ENCODE measurements around the gene PCK1.

PCK1 gene

DNA sequence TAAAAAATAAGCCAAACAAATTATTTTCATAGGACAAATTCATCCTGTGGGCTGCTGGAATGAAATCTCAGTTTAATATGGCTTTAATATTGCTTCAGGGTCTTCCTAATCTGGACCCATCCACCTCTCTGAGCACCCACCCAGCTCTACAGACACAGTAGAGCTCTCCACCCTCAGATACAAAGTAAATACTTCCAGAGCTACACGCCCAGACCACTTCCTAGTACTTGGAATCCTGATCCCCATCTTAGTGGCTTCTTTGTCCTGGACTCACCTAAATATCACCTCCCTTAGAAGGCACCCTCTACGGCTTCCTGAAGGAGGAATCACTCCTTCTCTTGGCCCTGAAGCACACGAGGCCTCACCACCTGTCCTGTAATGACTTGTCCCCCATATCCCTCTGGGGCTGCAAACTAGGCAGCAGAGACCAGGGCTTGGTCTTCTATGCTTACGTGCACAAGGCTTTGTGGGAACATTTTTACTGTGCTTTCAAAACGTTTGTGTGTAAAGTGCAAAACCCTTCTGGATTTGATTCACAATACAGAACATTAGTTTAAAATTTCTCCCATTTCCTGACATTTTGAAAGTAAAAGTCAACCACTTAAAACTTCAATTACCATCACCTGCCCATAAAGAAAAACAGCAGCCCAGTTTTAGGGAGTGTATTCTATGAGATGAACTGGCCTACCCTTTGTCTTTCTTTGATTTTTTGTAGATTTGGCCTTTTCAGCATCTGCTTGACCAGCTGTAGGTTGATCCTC lies 38.4 kb upstream of the PCK1 start:
- in situ Hi-C loops (cut with MboI; ENCODE audit: low sequenced_read_pairs, unreplicated experiment) = no loop called here
- TF ChIP-seq, protein P1, sequence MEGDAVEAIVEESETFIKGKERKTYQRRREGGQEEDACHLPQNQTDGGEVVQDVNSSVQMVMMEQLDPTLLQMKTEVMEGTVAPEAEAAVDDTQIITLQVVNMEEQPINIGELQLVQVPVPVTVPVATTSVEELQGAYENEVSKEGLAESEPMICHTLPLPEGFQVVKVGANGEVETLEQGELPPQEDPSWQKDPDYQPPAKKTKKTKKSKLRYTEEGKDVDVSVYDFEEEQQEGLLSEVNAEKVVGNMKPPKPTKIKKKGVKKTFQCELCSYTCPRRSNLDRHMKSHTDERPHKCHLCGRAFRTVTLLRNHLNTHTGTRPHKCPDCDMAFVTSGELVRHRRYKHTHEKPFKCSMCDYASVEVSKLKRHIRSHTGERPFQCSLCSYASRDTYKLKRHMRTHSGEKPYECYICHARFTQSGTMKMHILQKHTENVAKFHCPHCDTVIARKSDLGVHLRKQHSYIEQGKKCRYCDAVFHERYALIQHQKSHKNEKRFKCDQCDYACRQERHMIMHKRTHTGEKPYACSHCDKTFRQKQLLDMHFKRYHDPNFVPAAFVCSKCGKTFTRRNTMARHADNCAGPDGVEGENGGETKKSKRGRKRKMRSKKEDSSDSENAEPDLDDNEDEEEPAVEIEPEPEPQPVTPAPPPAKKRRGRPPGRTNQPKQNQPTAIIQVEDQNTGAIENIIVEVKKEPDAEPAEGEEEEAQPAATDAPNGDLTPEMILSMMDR (IDR thresholded peaks at IDR 0.05; ENCODE audit: borderline replicate concordance, control extremely low read depth, extremely low read depth, insufficient read depth, missing control alignments) = no peak
- no peak for DNase-seq (ENCODE audit: low spot score)

DNA sequence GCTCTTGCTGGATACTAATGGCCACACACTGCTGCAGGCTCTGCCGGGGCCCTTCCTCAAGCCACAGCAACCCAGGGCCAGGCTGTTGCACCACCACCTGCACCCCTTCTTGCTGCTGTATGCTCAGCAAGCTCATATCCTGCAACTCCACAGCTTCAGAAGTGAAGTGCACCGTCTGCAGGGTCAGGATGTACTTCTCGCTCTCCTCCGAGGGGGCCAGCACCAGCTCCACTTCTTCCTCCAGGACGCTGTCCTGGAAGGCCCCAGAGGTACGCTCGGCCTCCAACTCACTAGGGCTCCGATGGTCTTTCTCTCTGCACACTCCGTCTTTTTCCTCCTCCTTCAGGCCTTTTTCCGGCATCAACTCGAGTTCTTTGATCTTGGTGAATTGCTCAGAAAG lies 37.1 kb upstream of the PCK1 start:
- in situ Hi-C loops (cut with MboI; ENCODE audit: low sequenced_read_pairs, unreplicated experiment) = no loop called here
- DNase-seq (ENCODE audit: low spot score) = no peak
- TF ChIP-seq, protein P1 (IDR thresholded peaks at IDR 0.05; ENCODE audit: borderline replicate concordance, control extremely low read depth, extremely low read depth, insufficient read depth, missing control alignments) = no peak

DNA sequence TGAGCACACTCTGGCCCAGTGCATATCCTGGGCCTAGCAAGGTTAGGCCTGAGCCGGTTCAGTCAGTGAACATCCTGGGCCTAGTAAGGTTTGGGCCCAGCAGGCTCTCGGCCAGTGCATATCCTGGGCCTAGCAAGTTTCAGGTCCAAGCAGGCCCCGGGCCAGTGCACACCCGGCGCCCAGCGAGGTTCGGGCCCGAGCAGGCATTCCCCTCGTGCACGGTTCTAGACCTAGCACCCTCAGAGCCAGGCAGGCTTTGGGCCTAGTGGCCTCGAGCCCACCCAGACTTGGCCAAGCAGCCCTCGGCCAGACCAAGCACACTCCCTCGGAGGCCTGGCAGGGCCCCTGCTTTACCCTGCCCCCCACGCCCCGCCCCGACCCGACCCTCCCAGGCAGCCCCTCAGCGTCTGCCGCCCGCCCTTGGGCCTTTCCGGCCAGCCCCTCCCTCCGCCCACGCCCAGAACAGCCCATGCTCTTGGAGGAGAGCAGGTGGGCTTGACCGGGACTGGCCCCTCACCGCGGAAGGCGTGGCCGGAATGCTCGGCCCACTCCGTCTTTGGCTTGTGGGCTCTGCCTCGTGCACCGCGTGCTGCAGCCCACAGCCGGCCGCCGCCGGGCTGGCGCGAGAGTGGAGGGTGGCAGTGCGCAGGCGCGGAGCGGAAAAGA lies 36.3 kb upstream of the PCK1 start, which contains the start of gene CTCFL:
Gene CTCFL (minus strand): TSS at position 630 of the 666 bp plus-strand sequence. CDS start 935 bp downstream, outside the sequence.
- in situ Hi-C loops (cut with MboI; ENCODE audit: low sequenced_read_pairs, unreplicated experiment) = no loop called here
- TF ChIP-seq, protein P1 (IDR thresholded peaks at IDR 0.05; ENCODE audit: borderline replicate concordance, control extremely low read depth, extremely low read depth, insufficient read depth, missing control alignments) = no peak
- DNase-seq (ENCODE audit: low spot score) = no peak

DNA sequence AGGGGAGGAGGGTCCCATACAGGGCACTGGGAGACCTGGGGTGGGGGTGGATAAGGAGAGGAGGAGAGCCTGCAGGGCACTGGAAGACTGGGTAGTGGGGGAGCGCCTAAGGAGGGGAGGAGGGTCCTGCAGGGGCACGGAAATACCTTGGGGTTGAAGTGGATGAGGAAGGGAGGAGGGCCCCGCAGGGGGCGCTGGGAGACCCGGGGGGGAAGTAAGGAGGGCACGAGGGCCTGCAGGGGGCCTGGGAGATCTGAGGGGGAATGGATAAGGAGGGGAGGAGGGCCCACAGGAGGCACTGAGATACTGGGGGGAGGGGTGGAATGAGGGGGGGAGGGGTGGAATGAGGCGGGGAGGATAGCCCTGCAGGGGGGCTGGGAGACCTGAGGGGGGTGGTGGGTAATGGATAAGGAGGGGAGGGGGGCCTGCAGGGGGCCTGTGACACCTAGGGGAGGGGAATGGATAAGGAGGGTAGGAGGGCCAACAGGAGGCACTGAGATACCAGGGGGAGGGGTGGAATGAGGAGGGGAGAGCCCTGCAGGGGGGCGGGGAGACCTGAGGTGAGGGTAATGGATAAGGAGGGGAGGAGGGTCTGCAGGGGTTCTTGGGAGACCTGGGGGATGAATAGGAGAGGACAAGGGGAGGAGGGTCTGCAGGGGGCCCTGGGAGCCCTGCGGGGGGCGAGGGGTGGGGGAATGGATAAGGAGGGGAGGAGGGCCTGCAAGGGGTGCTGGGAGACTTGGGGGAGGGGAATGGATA lies 35.4 kb upstream of the PCK1 start:
- in situ Hi-C loops (cut with MboI; ENCODE audit: low sequenced_read_pairs, unreplicated experiment) = no loop called here
- TF ChIP-seq, protein P1 (IDR thresholded peaks at IDR 0.05; ENCODE audit: borderline replicate concordance, control extremely low read depth, extremely low read depth, insufficient read depth, missing control alignments) = no peak

DNA sequence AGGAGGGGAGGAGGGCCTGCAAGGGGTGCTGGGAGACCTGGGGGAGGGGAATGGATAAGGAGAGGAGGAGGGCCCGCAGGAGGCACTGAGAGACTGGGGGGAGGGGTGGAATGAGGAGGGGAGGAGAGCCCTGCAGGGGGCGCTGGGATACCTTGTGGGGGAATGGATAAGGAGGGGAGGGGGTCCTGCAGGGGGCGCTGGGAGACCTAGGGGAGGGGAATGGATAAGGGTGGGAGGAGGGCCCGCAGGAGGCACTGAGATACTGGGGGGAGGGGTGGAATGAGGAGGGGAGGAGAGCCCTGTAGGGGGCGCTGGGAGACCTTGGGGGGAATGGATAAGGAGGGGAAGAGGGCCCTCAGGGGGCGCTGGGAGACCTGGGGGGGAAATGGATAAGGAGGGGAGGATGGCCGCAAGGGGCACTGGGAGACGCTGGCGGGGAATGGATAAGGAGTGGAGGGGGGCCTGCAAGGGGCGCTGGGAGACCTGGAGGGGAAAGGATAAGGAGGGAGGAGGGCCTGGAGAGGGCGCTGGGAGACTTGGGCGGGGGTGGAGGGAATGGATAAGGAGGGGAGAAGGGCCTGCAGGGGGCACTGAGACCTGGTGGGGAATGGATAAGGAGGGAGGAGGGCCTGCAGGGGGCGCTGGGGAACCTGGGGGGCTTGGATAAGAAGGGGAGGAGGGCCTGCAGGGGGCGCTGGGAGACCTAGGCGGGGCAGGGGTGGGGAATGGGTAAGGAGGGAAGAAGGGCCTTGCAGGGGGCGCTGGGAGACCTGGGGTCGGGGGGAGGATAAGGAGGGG lies 34.6 kb upstream of the PCK1 start:
- TF ChIP-seq, protein P1 (IDR thresholded peaks at IDR 0.05; ENCODE audit: borderline replicate concordance, control extremely low read depth, extremely low read depth, insufficient read depth, missing control alignments) = no peak
- in situ Hi-C loops (cut with MboI; ENCODE audit: low sequenced_read_pairs, unreplicated experiment) = no loop called here
- no peak for DNase-seq (ENCODE audit: low spot score)

More for the DNA sequence above, 35.4 kb upstream of the PCK1 start:
- DNase-seq (ENCODE audit: low spot score) = no peak
